ENCODE results near the gene DENND4B. TPM values are rescaled to one million over a fixed set of nuclear protein-coding genes. Genes with fewer than 3 reads are reported as not detected.

Gene DENND4B
- total RNA-seq, 4 donors from 2014 or later, result 10.2 to 46.5 (median 32.3) TPM

- TF ChIP-seq POLR2A (IDR thresholded peaks at IDR 0.05) (no peak), EP300 (IDR thresholded peaks at IDR 0.05) (no peak), POLR2AphosphoS5 (IDR thresholded peaks at IDR 0.05) (no peak)
- TF ChIP-seq, protein P1, sequence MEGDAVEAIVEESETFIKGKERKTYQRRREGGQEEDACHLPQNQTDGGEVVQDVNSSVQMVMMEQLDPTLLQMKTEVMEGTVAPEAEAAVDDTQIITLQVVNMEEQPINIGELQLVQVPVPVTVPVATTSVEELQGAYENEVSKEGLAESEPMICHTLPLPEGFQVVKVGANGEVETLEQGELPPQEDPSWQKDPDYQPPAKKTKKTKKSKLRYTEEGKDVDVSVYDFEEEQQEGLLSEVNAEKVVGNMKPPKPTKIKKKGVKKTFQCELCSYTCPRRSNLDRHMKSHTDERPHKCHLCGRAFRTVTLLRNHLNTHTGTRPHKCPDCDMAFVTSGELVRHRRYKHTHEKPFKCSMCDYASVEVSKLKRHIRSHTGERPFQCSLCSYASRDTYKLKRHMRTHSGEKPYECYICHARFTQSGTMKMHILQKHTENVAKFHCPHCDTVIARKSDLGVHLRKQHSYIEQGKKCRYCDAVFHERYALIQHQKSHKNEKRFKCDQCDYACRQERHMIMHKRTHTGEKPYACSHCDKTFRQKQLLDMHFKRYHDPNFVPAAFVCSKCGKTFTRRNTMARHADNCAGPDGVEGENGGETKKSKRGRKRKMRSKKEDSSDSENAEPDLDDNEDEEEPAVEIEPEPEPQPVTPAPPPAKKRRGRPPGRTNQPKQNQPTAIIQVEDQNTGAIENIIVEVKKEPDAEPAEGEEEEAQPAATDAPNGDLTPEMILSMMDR (IDR thresholded peaks at IDR 0.05), result no peak
- 46 to 70% methylated on average over 4 of the region's 4 CpGs for WGBS, 2 donors (ENCODE audit: low coverage in 1 of 2)
- Histone ChIP-seq H3K4me3 (no peak overlapping the region), H3K4me1 (peaks cover 0 to 18% (median 3%) of the 10 kb centered on the region in 3 donors), H3K27ac (peak overlapping the region in 3 of 4 donors; percentile 38 to 51 (median 38)), H3K9me3 (no peaks in the 10 kb centered on the region), H3K27me3 (no peaks in the 10 kb centered on the region), H3K36me3 (peaks cover 0 to 50% of the 10 kb centered on the region in 2 donors)
- no peak for ATAC-seq
Measured at GRCh38 chr1:153928791-153929341, 17.7 kb downstream of the DENND4B start.

- peak overlapping the region in 3 of 4 donors; percentile 8 to 44 (median 38) for H3K27ac ChIP-seq
- WGBS, 2 donors (ENCODE audit: low coverage in 1 of 2), result 80 to 100% methylated on average over 1 of the region's 1 CpG
- H3K9me3 ChIP-seq, result no peaks in the 10 kb centered on the region
- peaks cover 0 to 44% of the 10 kb centered on the region in 2 donors for H3K36me3 ChIP-seq
- TF ChIP-seq EP300 (IDR thresholded peaks at IDR 0.05) (no peak), POLR2A (IDR thresholded peaks at IDR 0.05) (no peak), POLR2AphosphoS5 (IDR thresholded peaks at IDR 0.05) (no peak)
- TF ChIP-seq, protein P1 (IDR thresholded peaks at IDR 0.05), result no peak
- no peaks in the 10 kb centered on the region for H3K27me3 ChIP-seq
- H3K4me3 ChIP-seq, result no peak overlapping the region
- H3K4me1 ChIP-seq, result peaks cover 0 to 22% (median 7%) of the 10 kb centered on the region in 3 donors
- ATAC-seq, result no peak
Measured at GRCh38 chr1:153928245-153928644, 18.3 kb downstream of the DENND4B start.

DNA sequence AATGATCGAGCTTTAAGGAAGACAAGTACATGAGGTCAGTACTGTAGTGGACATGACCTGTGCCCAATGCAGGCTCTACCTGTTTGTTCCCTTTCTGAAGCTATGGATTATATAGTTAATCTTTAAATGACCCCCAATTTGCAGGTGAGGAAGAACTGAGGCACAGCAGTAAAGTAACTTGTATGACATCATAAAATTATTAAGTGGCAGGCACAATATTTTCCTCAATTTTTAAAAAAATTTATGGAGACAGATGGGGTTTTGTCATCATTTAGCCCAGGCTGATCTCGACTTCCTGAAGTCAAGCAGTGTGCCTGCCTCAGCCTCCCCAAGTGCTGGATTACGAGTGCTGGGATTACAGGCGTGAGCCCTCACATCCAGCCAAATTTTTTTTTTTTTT, 20.1 kb downstream of the DENND4B start:
- no peak overlapping the region for H3K4me3 ChIP-seq
- no peaks in the 10 kb centered on the region for H3K27me3 ChIP-seq
- TF ChIP-seq, protein P1 (IDR thresholded peaks at IDR 0.05), result no peak
- no peak for TF ChIP-seq EP300 (IDR thresholded peaks at IDR 0.05)
- TF ChIP-seq POLR2A (IDR thresholded peaks at IDR 0.05), result no peak
- TF ChIP-seq POLR2AphosphoS5 (IDR thresholded peaks at IDR 0.05), result no peak
- no peak for ATAC-seq
- H3K4me1 ChIP-seq, result peaks cover 0 to 27% (median 10%) of the 10 kb centered on the region in 3 donors
- peaks cover 0 to 25% of the 10 kb centered on the region in 2 donors for H3K36me3 ChIP-seq
- no peak overlapping the region for H3K27ac ChIP-seq
- H3K9me3 ChIP-seq, result no peaks in the 10 kb centered on the region
- WGBS, 2 donors (ENCODE audit: low coverage in 1 of 2), result 69 to 80% methylated on average over 2 to 4 of the region's 4 CpGs

- Histone ChIP-seq H3K4me1 (peaks cover 2 to 49% (median 29%) of the 10 kb centered on the region in 3 donors), H3K27me3 (no peaks in the 10 kb centered on the region), H3K36me3 (no peaks in the 10 kb centered on the region), H3K9me3 (no peaks in the 10 kb centered on the region), H3K4me3 (peak within 1 kb of the TSS; percentile 95 to 97), H3K27ac (peak within 1 kb of the TSS; percentile 93 to 95 (median 95))
- ATAC-seq, result peak; percentile 99
- TF ChIP-seq EP300 (IDR thresholded peaks at IDR 0.05) (no peak), POLR2AphosphoS5 (IDR thresholded peaks at IDR 0.05) (peak; percentile 63), POLR2A (IDR thresholded peaks at IDR 0.05) (no peak)
- TF ChIP-seq, protein P1 (IDR thresholded peaks at IDR 0.05), result peak in 1 of 4 experiments; percentile 5
- 0% methylated on average over 13 to 32 of the region's 53 CpGs for WGBS, 2 donors (ENCODE audit: low coverage in 1 of 2)
Measured at GRCh38 chr1:153922972-153923925, 23.3 kb downstream of the DENND4B start, which contains the start of gene GATAD2B. Gene GATAD2B (minus strand): TSS chr1:153922972. CDS start chr1:153828347, 94,625 bp downstream.
